ENCODE measurements around the gene RNF225. TPM values are rescaled to one million over a fixed set of nuclear protein-coding genes. Genes with fewer than 3 reads are reported as not detected.
A peak's percentile ranks its signal among the peaks of the same experiment; 100 is the strongest.

Gene RNF225
- total RNA-seq, 2 donors from 2014 or later, result not detected

DNA sequence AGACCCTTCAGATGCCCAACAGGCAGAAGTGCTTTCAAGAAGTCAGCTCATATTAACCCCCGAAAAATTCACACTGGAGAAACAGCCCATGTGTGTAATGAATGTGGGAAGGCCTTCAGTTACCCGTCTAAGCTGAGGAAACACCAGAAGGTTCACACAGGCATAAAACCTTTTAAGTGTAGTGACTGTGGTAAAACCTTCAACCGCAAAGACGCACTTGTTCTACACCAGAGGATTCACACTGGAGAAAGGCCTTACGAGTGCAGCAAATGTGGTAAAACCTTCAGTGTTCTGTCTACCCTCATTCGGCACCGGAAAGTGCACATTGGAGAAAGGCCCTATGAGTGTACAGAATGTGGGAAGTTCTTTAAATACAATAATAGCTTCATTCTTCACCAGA, 21.6 kb downstream of the RNF225 start:
- Histone ChIP-seq H3K27me3 (no peaks in the 10 kb centered on the region), H3K4me1 (no peaks in the 10 kb centered on the region), H3K4me3 (no peak overlapping the region), H3K27ac (no peak overlapping the region), H3K36me3 (peaks cover 42% of the 10 kb centered on the region), H3K9me3 (no peaks in the 10 kb centered on the region)
- TF ChIP-seq, protein P1, sequence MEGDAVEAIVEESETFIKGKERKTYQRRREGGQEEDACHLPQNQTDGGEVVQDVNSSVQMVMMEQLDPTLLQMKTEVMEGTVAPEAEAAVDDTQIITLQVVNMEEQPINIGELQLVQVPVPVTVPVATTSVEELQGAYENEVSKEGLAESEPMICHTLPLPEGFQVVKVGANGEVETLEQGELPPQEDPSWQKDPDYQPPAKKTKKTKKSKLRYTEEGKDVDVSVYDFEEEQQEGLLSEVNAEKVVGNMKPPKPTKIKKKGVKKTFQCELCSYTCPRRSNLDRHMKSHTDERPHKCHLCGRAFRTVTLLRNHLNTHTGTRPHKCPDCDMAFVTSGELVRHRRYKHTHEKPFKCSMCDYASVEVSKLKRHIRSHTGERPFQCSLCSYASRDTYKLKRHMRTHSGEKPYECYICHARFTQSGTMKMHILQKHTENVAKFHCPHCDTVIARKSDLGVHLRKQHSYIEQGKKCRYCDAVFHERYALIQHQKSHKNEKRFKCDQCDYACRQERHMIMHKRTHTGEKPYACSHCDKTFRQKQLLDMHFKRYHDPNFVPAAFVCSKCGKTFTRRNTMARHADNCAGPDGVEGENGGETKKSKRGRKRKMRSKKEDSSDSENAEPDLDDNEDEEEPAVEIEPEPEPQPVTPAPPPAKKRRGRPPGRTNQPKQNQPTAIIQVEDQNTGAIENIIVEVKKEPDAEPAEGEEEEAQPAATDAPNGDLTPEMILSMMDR (IDR thresholded peaks at IDR 0.05), result no peak
- DNase-seq (ENCODE audit: low spot score), result no peak

DNA sequence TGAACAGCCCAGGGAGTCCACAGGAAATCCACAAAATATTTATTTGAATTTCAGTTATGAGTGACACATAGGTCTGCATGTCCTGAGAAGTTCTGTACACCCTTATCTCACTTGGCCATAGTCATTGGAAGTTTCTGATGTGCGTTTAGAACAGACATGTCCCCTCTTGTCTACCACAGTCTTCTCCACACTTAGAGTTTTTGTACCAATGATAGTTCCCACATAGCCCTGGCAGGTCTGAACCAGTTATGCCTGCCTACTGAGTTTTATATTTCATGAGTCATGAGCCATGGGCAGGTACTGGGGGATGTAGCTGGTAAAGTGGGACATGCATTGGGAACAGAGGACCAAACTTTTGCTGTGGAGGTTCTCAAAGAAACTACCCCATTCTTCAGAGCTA, 33.2 kb downstream of the RNF225 start:
- DNase-seq (ENCODE audit: low spot score), result no peak

GRCh38 chr19:58429745-58430144, 34.3 kb downstream of the RNF225 start:
- Histone ChIP-seq H3K4me1 (no peaks in the 10 kb centered on the region), H3K27me3 (no peaks in the 10 kb centered on the region), H3K27ac (no peak overlapping the region), H3K36me3 (peaks cover 31% of the 10 kb centered on the region), H3K9me3 (peaks cover 41 to 64% of the 10 kb centered on the region in 2 donors), H3K4me3 (no peak overlapping the region)
- TF ChIP-seq, protein P1 (IDR thresholded peaks at IDR 0.05), result no peak
- no peak for DNase-seq (ENCODE audit: low spot score)

More for the DNA sequence above, 33.2 kb downstream of the RNF225 start:
- Histone ChIP-seq H3K4me3 (no peak overlapping the region), H3K27ac (no peak overlapping the region), H3K36me3 (peaks cover 20% of the 10 kb centered on the region), H3K4me1 (no peaks in the 10 kb centered on the region), H3K9me3 (peaks cover 29 to 53% of the 10 kb centered on the region in 2 donors), H3K27me3 (no peaks in the 10 kb centered on the region)
- TF ChIP-seq, protein P1 (IDR thresholded peaks at IDR 0.05), result no peak

DNA sequence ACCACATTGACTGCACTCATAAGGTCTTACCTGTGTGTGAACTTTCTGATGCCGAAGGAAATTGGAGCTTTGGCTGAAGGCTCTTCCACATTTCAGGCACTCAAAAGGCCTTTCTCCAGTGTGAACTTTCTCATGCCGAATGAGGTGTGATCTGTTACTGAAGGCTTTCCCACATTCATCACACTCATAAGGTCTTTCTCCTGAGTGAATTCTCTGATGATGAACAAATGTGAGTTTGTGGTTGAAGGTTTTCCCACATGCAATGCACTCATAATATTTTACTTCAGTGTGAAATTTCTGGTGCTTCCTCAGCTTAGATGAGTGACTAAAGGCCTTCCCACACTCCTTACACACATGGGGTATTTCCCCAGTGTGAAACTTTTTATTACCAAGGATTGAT, 38.8 kb downstream of the RNF225 start:
- H3K36me3 ChIP-seq, result peaks cover 57% of the 10 kb centered on the region
- peaks cover 0 to 5% of the 10 kb centered on the region in 2 donors for H3K4me1 ChIP-seq
- peaks cover 47 to 92% of the 10 kb centered on the region in 2 donors for H3K9me3 ChIP-seq
- H3K27me3 ChIP-seq, result no peaks in the 10 kb centered on the region
- no peak overlapping the region for H3K27ac ChIP-seq
- no peak overlapping the region for H3K4me3 ChIP-seq
- DNase-seq (ENCODE audit: low spot score), result no peak
- TF ChIP-seq, protein P1 (IDR thresholded peaks at IDR 0.05), result no peak

DNA sequence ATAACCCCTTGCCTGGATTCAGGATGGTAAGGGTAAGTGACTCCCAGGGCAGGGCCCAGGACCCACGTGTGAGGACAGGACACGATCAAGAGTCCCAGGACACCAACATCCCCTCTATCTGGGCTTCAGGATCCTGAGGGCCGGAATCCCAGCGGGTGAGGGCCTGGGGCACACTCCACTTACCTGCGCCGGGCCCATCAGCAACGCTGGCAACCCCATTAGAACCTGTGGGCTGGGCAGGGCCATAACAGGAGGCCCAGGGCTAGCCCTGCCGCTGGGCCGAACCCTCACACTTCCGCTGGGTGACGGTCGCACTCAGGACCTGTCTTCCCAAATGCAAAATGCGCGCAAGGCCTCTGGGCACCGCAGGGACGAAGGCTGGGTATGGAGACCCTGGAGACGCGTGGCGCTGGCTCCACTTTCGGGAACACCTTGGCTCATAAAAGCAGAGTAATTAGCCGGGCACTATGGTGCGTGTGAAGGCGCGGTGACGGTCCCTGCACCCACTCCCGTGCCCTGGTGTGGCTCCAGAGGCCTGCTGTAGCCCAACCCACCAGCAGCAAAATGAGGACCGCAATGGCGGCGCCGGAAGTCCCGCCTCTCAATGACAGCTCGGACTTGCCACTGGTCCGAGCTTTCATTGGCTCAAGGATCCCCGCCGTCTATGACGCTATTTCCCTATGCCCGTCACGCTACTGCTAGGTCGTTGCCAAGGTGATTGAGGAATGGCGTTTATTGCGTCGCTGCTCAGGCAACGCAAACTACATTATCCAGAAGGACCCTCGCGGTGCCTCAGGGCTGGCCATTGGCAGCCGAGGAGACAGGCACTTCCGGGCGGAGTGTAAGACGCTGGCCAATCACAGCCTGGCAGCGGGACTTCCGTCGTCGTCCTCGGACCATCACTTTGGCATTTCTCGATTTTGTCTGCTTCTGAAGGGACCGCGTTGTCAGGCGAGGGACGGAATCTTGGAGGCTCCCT, 44.4 kb downstream of the RNF225 start, which contains the start of gene ZNF132:
Gene ZNF132 (minus strand): TSS at position 578 of the 979 bp plus-strand sequence. CDS start 332 bp downstream, at position 246.
- peaks cover 0 to 20% of the 10 kb centered on the region in 2 donors for H3K4me1 ChIP-seq
- TF ChIP-seq, protein P1 (IDR thresholded peaks at IDR 0.05), result no peak
- peaks cover 5 to 39% of the 10 kb centered on the region in 2 donors for H3K9me3 ChIP-seq
- no peaks in the 10 kb centered on the region for H3K27me3 ChIP-seq
- peak within 1 kb of the TSS; percentile 75 to 88 for H3K27ac ChIP-seq
- peaks cover 25% of the 10 kb centered on the region for H3K36me3 ChIP-seq
- peak within 1 kb of the TSS; percentile 72 to 79 for H3K4me3 ChIP-seq
- DNase-seq (ENCODE audit: low spot score), result peak; percentile 100
